Stimulated activated naive CD4-positive, alpha-beta T cell treated with Interleukin-2 at 50 U/mL for 16 hours (primary cell): ENCODE results near the gene KRT82.
"Not testable (repeated sequence)": the region's sequence is repeated elsewhere in the genome, so short reads cannot be mapped to it uniquely, and the experiment has no call there.

Experiments
- DNase-seq: peaks from one replicate; lab custom pipeline; 2025; lab: John Stamatoyannopoulos, UW

KRT82 gene

DNA sequence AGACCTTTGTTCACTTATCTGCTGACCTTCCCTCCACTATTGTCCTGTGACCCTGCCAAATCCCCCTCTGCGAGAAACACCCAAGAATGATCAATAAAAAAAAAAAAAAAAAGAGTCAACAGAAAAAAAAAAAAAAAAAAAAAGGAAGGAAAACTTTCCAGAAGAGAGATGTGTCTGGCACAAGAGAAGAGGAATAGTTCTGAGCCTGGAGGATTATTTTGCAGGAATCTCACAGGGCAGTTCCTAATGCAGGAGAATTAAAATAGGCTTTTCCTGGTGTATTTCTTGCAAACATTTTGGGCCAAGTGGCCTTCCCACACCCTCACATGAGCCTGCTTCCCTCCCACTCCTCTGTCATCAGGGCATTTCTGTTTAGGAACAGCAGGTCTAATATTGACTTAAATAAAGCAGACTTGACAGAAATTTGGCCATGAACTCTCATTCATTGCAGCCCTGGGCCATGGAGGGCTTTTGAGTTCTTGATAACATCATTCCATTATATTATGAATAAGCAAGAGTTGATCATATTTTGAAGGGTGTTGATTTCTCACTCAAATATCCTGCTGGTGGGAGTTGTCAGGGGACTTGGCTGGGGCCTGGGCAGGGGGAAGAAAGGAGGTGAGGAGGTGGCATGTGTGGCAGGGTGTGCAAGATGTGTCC, 4.6 kb upstream of the KRT82 start:
- not testable (repeated sequence) for DNase-seq

DNA sequence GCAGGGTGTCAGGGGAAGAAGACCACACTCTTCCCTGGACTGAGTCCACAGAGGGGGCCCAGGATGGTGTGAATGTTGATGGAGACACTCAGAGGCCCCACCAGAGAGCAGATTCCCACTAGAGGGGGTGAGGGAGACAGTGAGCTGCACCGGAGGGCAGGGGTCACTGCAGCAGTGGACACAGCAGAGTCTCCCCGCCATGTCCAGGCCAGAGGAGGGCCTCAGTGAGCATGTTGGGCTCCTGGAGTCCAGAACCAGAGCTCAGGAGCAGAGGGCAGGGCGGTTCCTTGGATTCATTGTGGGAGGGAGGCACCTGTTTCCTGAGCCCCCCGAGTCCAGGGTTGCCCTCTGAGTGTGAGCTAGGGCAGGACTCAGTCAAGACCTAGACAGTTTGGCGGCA, 1.8 kb upstream of the KRT82 start:
- DNase-seq, result no peak

DNA sequence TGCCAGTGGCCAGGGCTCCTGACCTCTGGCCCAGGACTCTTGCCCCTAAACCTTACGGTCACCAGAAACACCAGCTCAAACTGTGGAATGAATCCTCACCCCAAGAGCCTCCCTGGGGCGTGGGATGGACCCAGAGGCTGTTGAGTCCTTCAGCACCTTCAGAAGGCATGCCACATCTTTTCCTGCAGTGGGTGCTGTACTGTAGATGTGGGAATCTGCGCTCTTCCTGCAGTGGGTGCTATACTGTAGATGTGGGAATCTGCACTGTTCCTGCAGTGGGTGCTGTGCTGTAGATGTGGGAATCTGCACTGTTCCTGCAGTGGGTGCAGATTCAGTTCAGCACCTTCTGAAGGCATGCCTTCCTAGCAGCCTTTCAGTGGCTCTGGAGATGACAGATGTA, 1.2 kb downstream of the KRT82 start:
- no peak for DNase-seq

DNA sequence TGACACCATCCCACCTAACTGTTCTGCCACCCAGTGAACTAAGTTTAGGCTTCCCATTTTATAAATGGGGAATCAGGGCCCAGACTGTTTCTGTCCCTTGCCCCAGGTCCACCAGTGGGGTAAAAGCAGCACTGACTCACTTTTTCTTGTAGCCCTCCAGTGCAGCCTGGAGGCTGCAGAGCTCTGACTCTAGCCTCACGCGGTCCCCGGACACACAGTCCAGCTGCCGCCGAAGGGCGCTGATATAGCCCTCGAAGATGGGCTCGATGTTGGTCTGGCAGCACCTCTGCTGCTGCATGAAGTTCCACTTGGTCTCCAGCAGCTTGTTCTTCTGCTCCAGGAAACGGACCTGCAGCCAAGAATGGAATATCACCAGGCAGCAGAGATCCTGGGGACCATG, 2.6 kb downstream of the KRT82 start:
- DNase-seq, result no peak

DNA sequence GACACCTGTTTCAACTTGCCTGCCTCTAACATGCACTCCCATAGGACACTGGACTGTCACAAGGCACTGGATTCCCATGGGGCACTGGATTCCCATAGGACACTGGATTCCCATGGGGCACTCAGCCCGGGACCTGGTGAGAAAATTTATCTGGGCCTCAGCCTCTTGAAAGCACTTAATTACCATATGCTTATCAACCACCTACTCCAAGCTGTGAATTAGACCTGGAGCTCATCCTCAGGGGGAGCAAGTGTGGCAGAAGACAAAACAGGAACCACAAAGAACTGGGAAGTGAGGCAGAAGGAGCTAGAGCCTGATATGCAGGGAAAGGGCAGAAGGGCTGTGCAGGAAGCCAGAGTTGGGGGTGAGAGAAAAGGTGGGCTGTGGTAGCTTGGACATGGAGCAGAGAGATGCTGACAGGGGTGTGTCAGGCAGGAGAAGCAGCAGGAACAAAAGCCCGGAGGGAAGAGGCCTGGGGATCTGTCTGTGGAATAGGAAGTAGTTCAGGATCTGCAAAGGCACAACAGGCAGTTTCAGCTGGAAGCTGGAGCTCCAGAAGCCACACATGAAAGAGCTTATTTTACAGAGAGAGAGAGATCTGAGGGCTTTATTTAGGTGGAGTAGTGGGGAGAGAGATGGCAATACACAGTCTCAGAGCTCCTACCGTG, 3.1 kb downstream of the KRT82 start:
- DNase-seq, result no peak

DNA sequence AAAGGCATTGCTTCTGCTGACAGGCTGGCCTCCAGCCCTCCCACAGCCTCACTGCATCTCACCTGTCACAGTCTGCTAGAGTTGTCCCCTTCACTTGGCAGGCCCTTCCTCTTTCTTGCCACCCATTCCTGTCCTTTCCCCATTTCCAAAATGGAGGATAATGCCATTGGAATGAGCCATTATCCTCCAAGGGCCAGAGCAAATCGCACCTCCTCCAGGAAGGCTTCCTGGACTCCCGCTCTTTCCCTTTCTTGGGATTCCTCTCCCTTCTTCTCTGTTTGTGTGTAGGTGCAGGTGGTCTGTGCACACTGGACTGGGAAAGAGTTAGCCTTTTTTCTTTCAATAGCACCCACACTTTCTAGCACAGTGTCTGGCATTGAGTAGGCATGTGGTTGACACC, 3.8 kb downstream of the KRT82 start:
- DNase-seq, result no peak

DNA sequence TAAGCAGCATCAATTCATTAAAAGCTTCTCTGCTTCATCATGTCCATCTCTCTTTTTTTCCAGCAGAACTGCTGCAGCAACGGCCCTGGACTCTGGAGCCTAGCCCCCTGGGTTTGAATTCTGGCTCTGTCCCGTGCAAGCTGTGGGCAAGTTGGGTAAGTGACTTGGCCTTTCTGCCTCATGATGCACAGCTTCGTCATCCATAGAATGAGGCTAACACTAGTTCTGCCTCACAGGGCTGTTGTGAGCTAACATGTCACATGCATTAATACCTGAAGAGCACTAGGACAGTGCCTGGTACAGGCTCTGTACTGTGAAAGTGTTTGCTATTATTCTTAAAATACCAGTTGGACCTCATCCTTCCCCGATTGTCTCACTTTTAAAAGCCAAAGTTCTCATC, 4.2 kb downstream of the KRT82 start:
- no peak for DNase-seq

DNA sequence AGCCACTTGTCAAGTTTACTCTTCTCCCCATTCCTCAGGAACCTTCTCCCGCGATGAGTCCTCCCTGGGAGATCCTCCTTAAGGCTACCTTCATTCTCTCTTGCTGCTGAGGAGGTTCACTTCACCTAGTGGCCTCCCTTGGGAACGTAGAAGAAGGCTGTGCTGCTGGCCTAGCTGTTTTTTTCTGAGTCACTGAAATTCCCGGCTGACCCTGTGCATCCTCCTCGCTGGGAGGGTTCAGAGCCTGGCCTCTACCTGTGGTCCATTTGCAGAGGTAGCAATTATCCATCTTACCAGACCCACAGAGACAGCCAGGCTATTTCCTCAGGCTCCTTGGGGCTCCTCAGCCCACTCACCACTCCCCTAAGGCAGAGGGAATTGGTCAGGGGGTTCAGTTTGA, 4.6 kb downstream of the KRT82 start:
- no peak for DNase-seq

DNA sequence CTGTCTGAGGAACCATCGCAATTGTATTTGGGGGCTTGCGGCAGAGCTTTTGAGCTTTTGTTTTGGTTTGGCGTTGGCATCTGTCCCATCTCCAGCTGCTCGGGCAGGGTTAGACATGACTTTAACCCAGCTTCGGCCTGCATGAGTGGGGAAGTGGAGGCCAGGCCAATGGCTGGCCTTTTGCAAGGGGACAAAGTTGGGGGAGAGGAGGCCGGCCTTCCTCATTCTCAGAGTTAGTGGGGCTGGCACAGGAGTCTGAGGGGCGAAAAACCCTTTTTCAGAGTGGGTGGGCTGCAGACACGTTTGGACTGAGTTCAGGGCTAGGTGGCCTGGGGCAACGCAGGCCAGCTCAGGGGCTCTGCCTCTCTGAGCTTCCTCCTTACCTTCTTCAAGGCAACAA, 5.2 kb downstream of the KRT82 start:
- no peak for DNase-seq

DNA sequence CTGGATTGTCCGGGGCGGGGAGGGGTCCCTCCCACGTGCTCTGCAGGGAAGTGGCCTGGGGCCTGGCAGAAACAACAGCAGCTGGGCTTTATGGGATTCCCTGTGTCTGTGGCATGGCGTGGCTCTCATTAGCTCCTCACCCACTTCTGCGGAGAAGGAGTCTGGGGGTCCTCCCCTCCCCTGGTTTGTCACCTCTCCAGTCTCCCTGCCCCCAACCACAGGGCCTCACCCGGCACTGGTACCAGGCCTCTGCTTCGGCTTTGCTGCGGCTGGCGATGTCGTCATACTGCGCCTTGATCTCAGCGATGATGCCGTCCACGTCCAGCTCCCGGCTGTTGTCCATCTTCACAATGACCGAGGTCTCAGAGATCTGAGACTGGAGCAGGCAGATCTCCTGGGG, 6.4 kb downstream of the KRT82 start:
- no peak for DNase-seq

DNA sequence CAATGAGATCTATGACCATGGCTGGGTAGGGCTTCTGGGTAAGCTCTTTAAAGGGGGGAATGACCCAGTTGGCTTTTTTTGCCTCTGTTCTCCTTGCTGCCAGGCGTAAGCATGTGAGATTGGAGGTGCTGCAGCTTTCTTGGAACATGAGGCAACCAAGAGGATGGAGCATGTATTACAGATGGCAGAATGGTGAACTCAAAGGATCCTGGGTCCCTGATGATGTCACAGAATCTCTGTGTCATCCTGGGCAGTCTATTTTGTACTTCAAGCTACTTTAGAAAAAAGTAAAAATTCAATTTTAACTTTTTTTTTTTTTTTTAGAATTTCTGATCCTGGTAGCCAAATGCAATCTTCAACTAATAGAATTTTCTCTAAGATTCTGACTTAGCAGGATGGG, 8.0 kb downstream of the KRT82 start:
- DNase-seq, result no peak

DNA sequence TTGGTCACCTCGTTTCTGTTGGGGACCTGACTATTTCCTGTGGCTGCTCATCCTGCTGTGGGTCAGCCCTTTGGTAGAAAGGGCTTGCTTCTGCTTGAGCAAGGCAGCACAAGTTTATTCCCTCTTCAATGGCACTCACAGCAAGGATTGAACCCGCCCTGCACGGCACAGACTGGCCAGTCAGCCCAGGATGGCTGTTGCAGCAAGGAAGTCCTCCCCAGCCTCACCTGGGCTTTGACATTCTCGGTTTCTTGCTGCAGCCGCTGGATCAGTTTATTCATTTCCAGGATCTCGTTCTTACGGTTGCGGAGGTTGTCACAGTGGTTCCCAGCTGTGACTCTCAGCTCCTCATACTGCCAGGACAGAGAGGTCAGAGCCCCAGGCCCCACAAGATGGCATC, 9.5 kb downstream of the KRT82 start:
- DNase-seq, result no peak

DNA sequence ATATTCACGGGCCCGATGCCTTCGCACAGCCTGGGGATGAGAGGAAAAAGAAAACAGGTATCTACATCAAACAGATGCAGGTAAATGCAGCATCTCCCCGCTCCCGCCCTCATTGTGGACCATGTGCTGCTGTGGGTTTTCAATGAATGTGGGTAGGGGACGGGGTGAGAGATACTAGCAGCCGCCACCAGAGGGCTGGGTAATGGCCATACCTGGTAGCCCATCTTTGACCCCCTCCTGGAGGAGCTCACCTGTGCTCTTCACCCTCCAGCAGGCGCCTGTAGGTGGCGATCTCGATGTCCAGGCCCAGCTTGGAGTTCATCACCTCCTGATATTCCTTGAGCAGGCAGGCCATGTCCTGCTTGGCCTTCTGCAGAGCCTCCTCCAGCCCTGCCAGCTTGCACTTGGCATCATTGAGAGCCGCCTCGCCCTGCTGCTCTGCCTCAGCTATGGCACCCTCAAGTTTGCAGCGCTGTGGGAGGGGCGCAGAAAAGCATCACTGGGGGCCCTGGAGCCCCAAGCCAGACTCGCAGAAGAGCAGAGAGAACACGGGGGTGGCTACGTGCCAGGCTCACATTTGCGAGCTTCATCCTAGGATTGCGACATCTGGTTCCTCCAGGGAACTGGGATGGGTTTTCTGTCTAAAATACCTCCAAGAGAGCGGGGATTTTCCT, 10.2 kb downstream of the KRT82 start:
- no peak for DNase-seq

DNA sequence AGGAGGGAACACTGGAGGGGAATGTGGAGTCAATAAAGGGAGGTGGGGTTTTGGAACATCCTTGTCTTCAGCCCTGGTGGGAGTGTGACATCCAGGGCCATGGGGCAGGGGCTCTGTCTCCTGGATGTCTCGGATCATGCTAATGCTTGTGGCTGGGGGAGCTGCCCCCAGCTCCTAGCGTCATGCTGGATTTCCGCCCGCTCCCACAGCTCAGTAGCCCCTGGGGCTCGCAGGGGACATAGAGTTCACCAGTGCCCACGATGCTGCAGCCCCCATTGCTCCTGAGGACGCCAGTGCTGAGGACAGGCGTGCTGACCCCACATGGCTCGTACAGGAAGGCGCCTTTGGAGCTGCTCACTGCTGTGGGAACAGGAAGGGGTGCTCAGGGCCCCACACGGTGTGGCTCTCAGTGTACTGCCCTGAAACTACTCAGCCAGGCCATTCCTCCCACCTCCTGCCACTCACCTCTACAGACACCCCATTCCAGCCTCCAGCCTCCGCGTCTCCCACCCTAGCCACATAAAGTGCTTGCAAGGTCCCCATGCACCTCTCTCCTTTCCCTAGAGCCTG, 11.2 kb downstream of the KRT82 start:
- DNase-seq, result no peak

DNA sequence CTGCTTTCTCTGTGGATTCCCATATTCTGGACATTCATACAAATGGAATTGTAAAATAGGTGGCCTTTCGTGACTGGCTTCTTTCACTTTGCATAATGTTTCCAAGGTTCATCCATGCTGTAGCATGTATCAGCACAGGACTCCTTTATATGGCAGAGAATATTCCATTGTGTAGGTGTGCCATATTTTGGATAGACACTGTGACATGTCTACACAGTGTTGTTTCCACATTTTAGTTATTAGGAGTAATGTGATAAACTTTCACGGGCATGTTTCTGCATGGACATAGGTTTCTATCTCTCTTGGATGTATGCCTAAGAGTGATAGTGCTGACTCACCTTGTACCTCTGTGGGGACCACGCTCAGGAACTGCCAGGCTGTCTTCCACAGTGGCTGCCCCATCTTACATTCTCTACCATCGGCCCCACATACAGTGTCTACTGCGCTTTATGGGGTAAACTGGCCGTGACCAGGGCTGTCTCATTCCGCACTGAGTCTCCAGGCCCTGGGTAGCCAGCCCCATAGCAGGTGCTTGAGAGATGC, 13.6 kb downstream of the KRT82 start:
- no peak for DNase-seq

DNA sequence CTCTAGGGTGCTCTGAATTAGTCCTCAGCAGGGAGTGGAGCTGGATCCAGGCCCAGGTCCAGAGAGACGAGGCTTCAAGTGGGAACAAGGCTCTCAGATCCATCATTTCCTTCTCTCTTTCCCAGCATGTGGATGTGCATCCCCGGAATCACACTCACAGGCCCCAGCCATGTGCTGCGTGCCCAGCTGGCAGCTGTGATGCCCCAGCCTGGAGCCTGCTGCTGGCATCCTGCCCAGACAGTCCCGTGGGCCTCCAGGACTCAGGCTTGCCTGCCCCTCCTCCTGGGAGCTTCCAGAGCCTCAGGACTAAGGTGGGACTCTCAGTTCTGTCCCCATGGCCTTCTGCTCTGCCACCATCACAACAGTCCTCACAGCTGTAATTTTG, 14.5 kb downstream of the KRT82 start:
- DNase-seq, result no peak

DNA sequence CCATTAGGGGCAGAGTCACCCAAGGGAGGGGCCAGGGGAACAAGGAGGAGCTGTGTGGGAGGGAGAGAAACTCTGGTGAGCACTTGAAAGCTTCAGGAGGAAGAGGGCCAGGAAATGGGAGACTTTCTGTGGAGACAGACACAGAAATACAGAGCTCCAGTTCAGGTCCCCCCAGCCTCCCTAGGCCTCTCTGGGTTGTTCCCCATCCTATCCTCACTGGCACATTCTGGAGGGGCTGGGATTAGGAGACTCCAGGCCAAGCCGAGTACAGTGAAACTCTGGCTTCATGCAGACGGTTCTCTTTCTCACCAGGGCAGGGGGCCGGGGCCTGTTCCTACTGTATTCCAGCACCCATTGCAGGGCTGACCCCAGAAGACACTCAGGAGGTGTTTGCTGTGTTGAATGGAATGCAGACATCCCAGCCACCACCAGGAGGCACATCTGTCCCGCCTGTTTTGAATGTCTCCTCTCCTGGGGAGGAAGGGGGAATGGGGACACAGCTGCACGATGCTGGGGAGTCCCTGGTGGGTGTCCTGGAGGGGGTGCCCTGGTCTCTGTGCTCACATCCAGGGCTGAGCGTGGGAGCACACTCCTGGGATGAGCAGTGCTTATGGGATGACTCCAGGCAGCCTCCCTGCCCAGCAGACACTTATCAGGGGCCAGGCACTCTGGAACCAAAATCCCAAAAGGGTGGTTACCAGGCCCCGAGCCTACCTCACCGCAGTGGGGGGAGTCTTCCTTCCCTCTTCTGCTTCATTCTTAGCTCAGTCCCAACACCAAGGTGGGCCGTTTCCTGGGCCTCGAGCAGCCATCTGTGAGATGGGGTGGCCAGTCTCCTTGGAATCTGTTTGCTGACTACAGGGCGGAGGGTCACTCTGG, 15.2 kb downstream of the KRT82 start:
- DNase-seq, result no peak

DNA sequence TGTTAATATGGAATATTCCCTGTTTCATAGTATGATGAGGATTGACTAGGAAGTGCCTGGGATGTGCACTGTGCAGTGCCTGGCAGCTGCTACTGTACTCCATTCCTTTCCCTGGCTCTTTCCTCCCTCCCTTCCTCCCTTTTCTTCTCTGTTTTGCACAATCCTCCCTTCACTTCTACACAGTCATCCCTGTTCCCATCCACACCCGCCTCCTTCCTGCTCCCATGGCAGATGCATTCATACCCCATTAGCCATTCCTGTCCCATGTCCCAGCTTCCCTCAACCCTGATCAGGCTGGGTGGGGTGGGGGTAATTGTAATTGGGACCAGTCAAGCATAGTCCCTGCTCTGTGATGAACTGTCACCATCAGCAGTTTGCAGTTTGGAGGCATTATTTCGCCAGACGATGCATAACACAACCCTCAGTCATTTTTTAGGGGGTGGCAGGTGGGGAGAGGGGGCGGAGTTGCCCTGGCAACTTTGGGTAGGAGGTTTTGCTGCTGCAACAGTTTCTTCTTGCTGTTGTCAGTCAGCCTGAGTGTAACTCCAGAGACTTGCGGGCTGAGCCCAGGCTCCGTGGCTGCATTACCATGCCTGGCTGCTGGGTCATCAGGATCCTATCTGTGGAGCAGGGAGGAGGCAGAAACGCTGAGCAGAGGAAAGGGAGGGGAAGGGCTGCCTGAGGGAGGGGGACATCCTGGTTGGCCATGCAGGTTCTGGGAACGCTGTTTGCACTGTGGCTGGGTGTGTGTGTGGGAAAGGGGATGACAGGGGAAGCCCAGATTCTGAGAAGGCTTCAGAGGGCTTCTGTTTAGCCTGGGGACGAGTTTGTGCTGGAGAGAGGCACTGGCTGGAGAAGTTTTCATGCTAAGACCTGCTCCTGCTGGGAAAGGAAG, 16.6 kb downstream of the KRT82 start:
- DNase-seq, result no peak

DNA sequence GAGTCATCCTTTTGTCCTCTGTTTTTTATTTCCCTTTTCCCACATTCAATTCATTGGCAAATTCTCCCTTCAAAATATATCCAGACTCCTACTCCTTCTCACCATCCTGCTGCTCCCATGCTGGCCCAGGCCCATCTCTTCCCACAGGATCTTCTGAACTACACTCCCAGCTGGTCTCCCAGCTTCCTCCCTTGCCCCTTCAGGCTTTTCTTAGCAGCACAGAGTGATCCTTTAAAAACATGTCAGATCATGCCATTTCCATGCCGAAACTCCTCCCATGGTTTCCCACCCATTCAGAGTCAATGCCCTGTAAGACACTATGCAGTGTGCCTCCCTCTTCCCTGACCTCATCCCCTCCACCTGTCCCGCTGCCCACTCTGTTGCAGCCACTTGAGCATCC, 18.3 kb downstream of the KRT82 start:
- no peak for DNase-seq

DNA sequence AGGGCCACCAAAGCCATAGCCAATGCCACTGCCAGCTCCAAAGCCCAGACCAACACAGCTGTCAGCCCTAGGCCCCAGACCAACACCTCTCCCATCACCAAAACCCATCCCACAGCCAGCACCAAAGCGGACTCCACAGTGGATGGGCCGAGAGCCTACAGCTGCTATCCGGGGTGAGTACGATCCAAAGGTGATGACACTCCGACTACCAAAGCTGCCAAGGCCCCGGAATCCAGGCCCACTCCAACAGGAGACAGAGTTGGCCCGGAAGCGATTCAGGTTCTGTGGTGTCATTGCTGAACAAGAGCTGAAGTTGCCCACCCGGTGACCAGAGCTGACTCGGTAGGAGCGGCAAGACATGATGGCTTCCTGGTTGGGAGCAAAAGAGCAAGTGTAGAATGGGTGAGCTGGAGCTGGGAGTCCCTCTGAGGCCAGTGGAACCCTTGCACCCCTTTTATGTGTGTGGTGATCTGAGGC, 20.9 kb downstream of the KRT82 start, which contains the start of gene KRT84:
Gene KRT84 (minus strand): TSS at position 427 of the 477 bp plus-strand sequence. CDS start 67 bp downstream, at position 360.
- no peak for DNase-seq

DNA sequence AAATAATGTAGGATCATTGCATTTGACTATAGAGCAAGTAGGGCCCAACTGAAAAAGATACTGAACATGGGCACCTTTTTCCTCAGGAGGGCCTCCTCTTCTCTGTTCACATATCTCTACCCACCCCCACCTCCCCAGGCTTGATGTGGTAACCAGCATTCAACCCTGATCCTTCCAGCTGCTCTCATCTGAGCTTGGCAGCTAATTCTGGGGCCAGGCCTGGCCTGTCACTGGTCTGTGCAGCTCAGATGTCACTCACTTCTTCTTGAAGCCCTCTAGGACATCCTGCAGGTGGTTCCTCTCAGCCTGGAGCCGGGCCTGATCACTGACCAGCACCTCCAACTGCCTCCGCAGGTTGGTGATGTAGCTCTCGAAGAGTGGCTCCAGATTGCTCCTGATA, 22.8 kb downstream of the KRT82 start:
- DNase-seq, result no peak
